Tibial artery (tissue), 4 donors: ENCODE results near the gene WTIP.
A peak's percentile ranks its signal among the peaks of the same experiment; 100 is the strongest.

Source experiments
- DNase-seq, 2 donors: peaks; one replicate each; pipeline ENCODE4 v3.0.0-alpha.2; 2019
- H3K27ac ChIP-seq, 2 donors: fragments of 200-600 bp; sonication (generic) in 1 of 2; 1 replicate in 1 of 2; 2 replicates in 1 of 2; pipeline ENCODE4 v1.5.1; 2018 to 2019; ENCODE audit warnings: mild to moderate bottlenecking in 1 of 2
- H3K27me3 ChIP-seq, 2 donors: fragments of 200-600 bp; sonication (generic) in 1 of 2; one replicate each; pipeline versions ENCODE4 v1.5.1 to v1.6.0; 2016 to 2019
- H3K36me3 ChIP-seq, 3 donors: fragments of 200-600 bp; sonication (generic) in 2 of 3; one replicate each; pipeline ENCODE4 v1.5.1; 2016 to 2019; ENCODE audit warnings: mild to moderate bottlenecking in 2 of 3
- H3K4me1 ChIP-seq, 4 donors: fragments of 200-600 bp; sonication (generic) in 2 of 4; 1 replicate in 3 of 4; 2 replicates in 1 of 4; pipeline ENCODE4 v1.5.1; 2016 to 2019
- H3K4me3 ChIP-seq, 2 donors: fragments of 200-600 bp; sonication (generic) in 1 of 2; 1 replicate in 1 of 2; 2 replicates in 1 of 2; pipeline ENCODE4 v1.5.1; 2018 to 2019; ENCODE audit warnings: mild to moderate bottlenecking in 2 of 2
- H3K9me3 ChIP-seq, 3 donors: fragments of 200-600 bp; sonication (generic) in 1 of 3; one replicate each; pipeline ENCODE4 v1.5.1; 2016 to 2019
- CTCF ChIP-seq, 2 experiments: fragments of 200-600 bp in 1 of 2; fragments of 450-650 bp in 1 of 2; IDR thresholded peaks; one replicate each; pipeline ENCODE4 v1.5.1; 2017 to 2019; ENCODE audit warnings: antibody characterized with exemption in 2 of 2, mild to moderate bottlenecking in 1 of 2, moderate library complexity in 1 of 2
- intact Hi-C: fragments of 100-400 bp; cut with DNase I; formaldehyde crosslinking; loops from one replicate; pipeline ENCODE4 v1.15.0; 2023; ENCODE audit warnings: low total_unique reads

Gene WTIP

GRCh38 chr19:34540811-34541557, 59.4 kb downstream of the WTIP start:
- peaks cover 0 to 8% (median 0%) of the 10 kb centered on the region in 3 donors for H3K9me3 ChIP-seq
- no peaks in the 10 kb centered on the region for H3K4me1 ChIP-seq
- no peak for TF ChIP-seq CTCF (IDR thresholded peaks at IDR 0.05)
- no peak overlapping the region for H3K4me3 ChIP-seq
- no peaks in the 10 kb centered on the region for H3K27me3 ChIP-seq
- H3K27ac ChIP-seq, result no peak overlapping the region
- H3K36me3 ChIP-seq, result no peaks in the 10 kb centered on the region
- no peak for DNase-seq
- intact Hi-C loops, result no loop called here

GRCh38 chr19:34549833-34550232, 68.3 kb downstream of the WTIP start:
- Histone ChIP-seq H3K36me3 (no peaks in the 10 kb centered on the region), H3K9me3 (peaks cover 0 to 13% (median 9%) of the 10 kb centered on the region in 3 donors), H3K27ac (no peak overlapping the region), H3K4me3 (no peak overlapping the region), H3K27me3 (no peaks in the 10 kb centered on the region), H3K4me1 (no peaks in the 10 kb centered on the region)
- intact Hi-C loops, result no loop called here
- no peak for DNase-seq
- no peak for TF ChIP-seq CTCF (IDR thresholded peaks at IDR 0.05)

GRCh38 chr19:34555447-34555846, 73.9 kb downstream of the WTIP start:
- TF ChIP-seq CTCF (IDR thresholded peaks at IDR 0.05), result peak in 1 of 2 experiments; percentile 9
- Histone ChIP-seq H3K27ac (no peak overlapping the region), H3K4me1 (no peaks in the 10 kb centered on the region), H3K27me3 (peaks cover 0 to 4% of the 10 kb centered on the region in 2 donors), H3K4me3 (no peak overlapping the region), H3K36me3 (no peaks in the 10 kb centered on the region), H3K9me3 (peaks cover 0 to 7% (median 3%) of the 10 kb centered on the region in 3 donors)
- DNase-seq, result no peak
- intact Hi-C loops, result no loop called here

GRCh38 chr19:34556488-34556887, 74.9 kb downstream of the WTIP start:
- intact Hi-C loops, result no loop called here
- H3K27me3 ChIP-seq, result peaks cover 0 to 4% of the 10 kb centered on the region in 2 donors
- no peak overlapping the region for H3K27ac ChIP-seq
- TF ChIP-seq CTCF (IDR thresholded peaks at IDR 0.05), result no peak
- H3K36me3 ChIP-seq, result no peaks in the 10 kb centered on the region
- H3K9me3 ChIP-seq, result no peaks in the 10 kb centered on the region
- H3K4me1 ChIP-seq, result no peaks in the 10 kb centered on the region
- no peak overlapping the region for H3K4me3 ChIP-seq
- DNase-seq, result no peak

- no peaks in the 10 kb centered on the region for H3K4me1 ChIP-seq
Measured at GRCh38 chr19:34559045-34559444, 77.5 kb downstream of the WTIP start.

More at GRCh38 chr19:34559045-34559444, 77.5 kb downstream of the WTIP start:
- intact Hi-C loops, result no loop called here
- peaks cover 0 to 7% (median 0%) of the 10 kb centered on the region in 3 donors for H3K9me3 ChIP-seq
- no peak overlapping the region for H3K27ac ChIP-seq
- peaks cover 0 to 4% of the 10 kb centered on the region in 2 donors for H3K27me3 ChIP-seq
- DNase-seq, result no peak
- TF ChIP-seq CTCF (IDR thresholded peaks at IDR 0.05), result no peak
- H3K36me3 ChIP-seq, result no peaks in the 10 kb centered on the region
- H3K4me3 ChIP-seq, result no peak overlapping the region
